Measurements from ENCODE around the gene FCHO1. TPM values are rescaled to one million over a fixed set of nuclear protein-coding genes. Genes with fewer than 3 reads are reported as not detected.
"Not testable (repeated sequence)": the region's sequence is repeated elsewhere in the genome, so short reads cannot be mapped to it uniquely, and the experiment has no call there.

The FCHO1 gene
- polyA plus RNA-seq, 1 donor: 1.6 TPM

- no peak for DNase-seq
Measured at GRCh38 chr19:17762505-17763229, 11.4 kb downstream of the FCHO1 start.

DNA sequence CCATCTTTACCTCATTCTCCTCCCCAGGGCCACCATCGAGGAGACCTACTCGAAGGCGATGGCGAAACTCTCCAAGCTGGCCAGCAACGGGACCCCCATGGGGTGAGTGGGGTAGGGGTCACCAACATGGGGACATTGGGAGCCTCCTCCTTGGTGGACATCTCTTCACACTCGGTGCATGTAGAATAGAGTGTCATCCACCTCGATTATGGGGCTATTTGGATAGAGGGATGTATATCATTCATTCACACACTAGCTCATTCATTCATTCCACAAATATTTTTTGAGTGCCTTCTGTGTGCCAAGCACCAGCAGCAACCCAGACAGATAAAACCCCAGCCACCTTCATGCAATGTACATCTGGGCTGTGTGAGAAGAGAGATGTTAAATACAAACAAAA, 13.1 kb downstream of the FCHO1 start:
- DNase-seq: no peak

GRCh38 chr19:17765069-17765618, 13.9 kb downstream of the FCHO1 start:
- no peak for DNase-seq

DNA sequence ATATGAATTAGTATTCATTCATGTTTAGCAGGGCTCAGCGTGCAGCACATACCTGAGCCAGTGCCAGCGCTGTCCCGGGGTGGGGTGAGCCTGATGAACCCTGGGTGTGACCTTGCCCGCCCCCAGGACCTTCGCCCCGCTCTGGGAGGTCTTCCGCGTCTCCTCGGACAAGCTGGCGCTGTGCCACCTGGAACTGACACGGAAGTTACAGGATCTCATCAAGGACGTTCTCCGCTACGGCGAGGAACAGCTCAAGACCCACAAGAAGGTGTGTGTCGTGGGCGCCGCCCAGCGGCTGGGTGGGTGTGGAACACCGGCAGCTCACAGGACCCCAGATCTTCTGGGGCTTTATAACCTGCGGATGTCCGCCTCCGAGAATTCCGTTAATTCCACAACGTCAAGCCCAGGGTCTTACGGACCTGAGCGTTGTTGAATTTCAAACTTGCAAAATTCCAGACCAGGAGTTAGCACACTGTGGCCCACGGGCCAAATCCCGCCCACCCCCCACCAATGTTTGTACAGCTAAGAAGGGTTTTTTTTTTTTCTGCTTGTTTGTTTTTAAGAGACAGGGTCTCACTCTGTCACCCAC, 15.4 kb downstream of the FCHO1 start:
- peak; percentile 72 for DNase-seq

- no peak for DNase-seq
Measured at GRCh38 chr19:17767559-17767958, 16.3 kb downstream of the FCHO1 start.

GRCh38 chr19:17770613-17771012, 19.3 kb downstream of the FCHO1 start:
- no peak for DNase-seq

DNA sequence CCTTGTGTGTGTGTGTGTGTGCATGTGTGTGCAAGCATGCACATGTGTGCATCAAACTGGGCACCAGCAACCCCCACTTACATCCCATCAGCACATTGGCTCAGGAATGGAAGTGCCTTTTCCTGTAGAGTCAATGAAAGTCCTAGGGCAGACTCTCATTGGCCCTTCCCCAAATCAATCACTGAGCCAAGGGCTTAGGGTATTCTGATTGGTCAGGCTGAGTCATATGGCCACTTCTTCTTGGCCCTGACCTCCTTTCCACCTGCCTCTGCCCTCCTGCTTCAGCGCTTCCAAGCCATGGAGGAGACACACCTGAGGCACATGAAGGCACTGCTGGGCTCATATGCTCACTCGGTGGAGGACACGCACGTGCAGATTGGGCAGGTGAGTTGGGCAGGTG, 20.9 kb downstream of the FCHO1 start:
- no peak for DNase-seq

- no peak for DNase-seq
Measured at GRCh38 chr19:17775245-17775927, 24.1 kb downstream of the FCHO1 start.

- DNase-seq: no peak
Measured at GRCh38 chr19:17775991-17776803, 24.9 kb downstream of the FCHO1 start.

DNA sequence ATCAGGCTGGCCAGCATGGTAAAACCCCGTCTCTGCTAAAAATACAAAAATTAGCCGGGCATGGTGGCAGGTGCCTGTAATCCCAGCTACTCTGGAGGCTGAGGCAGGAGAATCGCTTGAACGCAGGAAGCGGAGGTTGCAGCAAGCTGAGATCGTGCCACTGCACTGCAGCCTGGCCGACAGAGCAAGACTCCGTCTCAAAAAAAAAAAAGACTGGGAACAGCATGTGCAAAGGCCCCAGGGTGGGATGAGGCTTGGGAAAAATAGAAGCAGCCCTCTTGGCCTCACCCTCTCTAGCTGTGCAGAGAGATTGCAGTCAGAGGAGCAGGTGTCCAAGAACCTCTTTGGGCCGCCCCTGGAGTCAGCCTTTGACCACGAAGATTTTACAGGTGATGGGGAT, 26.6 kb downstream of the FCHO1 start:
- DNase-seq: not testable (repeated sequence)

GRCh38 chr19:17778251-17778967, 27.1 kb downstream of the FCHO1 start:
- peak; percentile 27 for DNase-seq

DNA sequence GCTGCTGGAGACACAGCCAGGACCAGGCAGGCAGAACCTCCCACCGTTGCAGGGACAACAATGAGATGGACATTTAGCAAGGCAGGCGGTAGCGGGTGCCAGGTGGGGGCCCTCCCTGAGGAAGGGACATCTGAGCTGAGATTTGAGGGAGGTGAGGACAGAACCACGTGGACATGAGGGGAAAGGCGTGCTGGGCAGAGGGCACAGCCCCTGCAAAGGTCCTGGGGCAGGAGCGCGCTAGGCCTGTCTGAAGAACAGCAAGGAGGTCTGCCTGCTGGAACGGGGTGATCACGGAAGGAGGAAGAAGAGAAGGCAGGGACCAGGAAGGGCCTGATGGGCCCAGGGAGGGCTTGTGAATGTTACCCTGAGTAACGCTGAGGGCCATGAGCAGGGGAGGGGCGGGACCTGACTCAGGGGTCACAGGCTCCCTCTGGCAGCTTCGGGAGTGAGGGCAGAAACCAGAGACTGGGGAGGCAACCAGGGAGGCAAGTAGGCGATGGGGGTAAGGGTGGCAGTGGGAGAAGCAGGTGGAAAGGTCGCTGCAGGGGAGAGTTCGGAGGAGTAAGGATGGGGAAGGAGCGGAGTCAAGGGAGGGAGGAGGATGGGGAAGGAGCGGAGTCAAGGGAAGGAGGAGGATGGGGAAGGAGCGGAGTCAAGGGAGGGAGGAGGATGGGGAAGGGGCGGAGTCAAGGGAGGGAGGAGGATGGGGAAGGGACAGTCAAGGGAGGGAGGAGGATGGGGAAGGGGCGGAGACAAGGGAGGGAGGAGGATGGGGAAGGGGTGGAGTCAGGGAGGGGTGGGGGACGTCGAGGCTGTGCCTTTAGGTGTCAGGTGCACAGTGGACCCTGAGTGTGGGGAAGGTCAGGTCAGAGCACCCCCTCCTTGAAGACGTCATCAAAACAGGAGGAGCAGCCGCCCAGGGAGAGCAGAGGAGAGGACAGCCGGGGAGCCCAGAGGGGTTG, 28.0 kb downstream of the FCHO1 start:
- DNase-seq: peak; percentile 55

GRCh38 chr19:17780781-17781180, 29.5 kb downstream of the FCHO1 start:
- no peak for DNase-seq

GRCh38 chr19:17783721-17784120, 32.4 kb downstream of the FCHO1 start:
- not testable (repeated sequence) for DNase-seq

DNA sequence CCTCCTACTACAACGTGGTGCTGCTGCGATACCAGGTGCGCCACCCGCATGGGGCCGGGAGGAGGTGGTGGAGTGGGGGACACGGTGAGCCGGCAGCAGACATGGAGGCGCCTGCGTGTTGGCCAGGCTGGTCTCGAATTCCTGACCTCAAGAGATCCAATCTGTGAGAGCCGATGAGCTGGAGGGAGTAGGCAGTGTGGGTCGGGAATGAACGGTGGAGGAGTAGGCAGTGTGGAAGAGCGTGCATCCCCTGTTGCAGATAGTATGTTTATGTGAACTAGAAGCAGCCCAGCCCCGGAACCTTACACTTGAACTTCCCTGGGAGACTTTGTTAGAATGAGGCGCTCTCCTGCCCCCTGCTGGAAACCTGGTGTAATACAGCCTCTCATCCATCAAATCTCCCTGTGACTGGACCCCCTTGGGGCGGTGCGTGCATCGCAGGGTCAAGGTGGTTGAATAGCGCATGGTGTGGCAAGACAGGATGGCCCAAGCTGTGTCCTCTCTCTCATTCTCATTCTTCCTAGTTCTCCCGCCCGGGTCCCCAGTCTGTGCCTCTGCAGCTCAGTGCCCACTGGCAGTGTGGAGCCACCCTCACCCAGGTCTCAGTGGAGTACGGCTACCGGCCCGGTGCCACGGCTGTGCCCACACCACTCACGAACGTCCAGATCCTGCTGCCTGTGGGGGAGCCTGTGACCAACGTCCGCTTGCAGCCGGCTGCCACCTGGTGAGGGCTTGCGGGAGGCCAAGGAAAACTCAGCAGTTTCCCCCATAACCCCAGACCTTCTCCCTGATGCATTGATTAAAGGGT, 33.1 kb downstream of the FCHO1 start:
- peak; percentile 78 for DNase-seq

GRCh38 chr19:17787274-17787913, 36.1 kb downstream of the FCHO1 start:
- no peak for DNase-seq

- DNase-seq: no peak
Measured at GRCh38 chr19:17788632-17789031, 37.4 kb downstream of the FCHO1 start.

DNA sequence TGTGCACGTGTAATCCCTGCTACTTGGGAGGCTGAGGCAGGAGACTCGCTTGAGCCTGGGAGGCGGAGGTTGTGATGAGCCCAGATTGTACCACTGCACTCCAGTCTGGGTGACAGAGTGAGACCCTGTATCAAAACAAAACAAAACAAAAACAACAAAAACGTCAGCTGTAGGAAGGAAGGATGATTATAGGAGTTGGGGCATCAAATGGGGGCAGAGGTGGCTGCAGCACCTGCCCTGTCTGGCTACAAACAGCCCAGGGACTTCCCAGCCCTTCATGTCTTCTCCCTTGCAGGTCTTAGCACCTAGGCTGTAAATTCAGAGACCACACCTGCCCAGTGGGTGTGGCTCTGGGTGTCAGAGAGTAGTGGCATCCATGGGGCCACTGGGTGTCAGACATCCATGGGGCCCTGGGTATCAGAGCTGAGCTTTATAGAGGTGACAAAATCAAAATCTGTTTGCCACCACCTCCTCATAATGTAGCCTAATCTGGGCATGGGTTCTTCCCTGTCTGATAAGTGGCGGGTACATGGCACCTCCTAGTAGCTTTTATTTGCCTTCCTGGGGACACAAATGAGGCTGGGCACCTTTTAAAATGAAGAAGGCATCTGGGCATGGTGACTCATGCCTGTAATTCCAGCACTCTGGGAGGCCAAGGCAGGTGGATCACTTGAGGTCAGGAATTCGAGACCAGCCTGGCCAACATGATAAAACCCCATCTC, 38.9 kb downstream of the FCHO1 start:
- DNase-seq: no peak

All from left kidney (tissue), 2 donors.